Motor neuron (in vitro differentiated cells): ENCODE data around the gene SLC35B3. TPM values are rescaled to one million over a fixed set of nuclear protein-coding genes. Genes with fewer than 3 reads are reported as not detected.
"Not testable (repeated sequence)": the region's sequence is repeated elsewhere in the genome, so short reads cannot be mapped to it uniquely, and the experiment has no call there.

Experiments
- ATAC-seq, 8 experiments: fragments of 200-7000 bp; cut with Tn5 transposase; replicated peaks in 6 of 8; 2 replicates each; pipeline ENCODE4 v1.8.0; 2021; ENCODE audit warnings: mild to moderate bottlenecking in 8 of 8, moderate library complexity in 8 of 8
- H3K27ac ChIP-seq, 2 donors: fragments of 250-450 bp; sonication (Bioruptor Pico); 2 replicates each; pipeline ENCODE4 v1.9.0; 2021; ENCODE audit warnings: antibody characterized with exemption in 2 of 2, mild to moderate bottlenecking in 2 of 2, moderate library complexity in 1 of 2
- H3K4me1 ChIP-seq, 2 donors: fragments of 250-450 bp; sonication (Bioruptor Pico); replicated peaks in 1 of 2; 2 replicates each; pipeline ENCODE4 v1.6.1; 2021; ENCODE audit warnings: antibody characterized with exemption in 2 of 2, mild to moderate bottlenecking in 2 of 2, moderate library complexity in 1 of 2
- H3K4me3 ChIP-seq, 5 donors: fragments of 250-450 bp; sonication (Bioruptor Pico); 2 replicates each; pipeline ENCODE4 v1.9.0; 2021; ENCODE audit warnings: antibody characterized with exemption in 5 of 5, mild to moderate bottlenecking in 5 of 5, moderate library complexity in 4 of 5
- WGBS, 10 experiments: fragments of 450-650 bp; shearing (Covaris generic); methylation state at CpG; one replicate each; pipeline ENCODE4 v1.0.0; 2022; 5-methylcytosine and 5-hydroxymethylcytosine counted together
- in situ Hi-C, 9 experiments: fragments of 400-800 bp; cut with MboI; loops; one replicate each; pipeline ENCODE4 v1.15.0; 2021; ENCODE audit warnings: low sequenced_read_pairs in 9 of 9, low pct_unique_long_range_greater_than_20kb in 2 of 9; ENCODE audit not compliant: unreplicated experiment in 9 of 9
- total RNA-seq, 8 experiments: library from RNA; unstranded; fragments of 300-600 nt; gene quantifications; 2 replicates each; pipeline versions ENCODE4 v1.2.3 to v1.2.4, GENCODE V29; 2022

Gene SLC35B3
- total RNA-seq, 8 experiments from 2014 or later: 9.3 to 27.3 (median 15.0) TPM

GRCh38 chr6:8439601-8440268 lies 4.4 kb upstream of the SLC35B3 start:
- 0 to 100% (median 42%) methylated on average over 1 to 2 of the region's 2 CpGs; no CpG with 5 or more reads in 2 of the 10 experiments for WGBS, 10 experiments

GRCh38 chr6:8437813-8438212 lies 2.5 kb upstream of the SLC35B3 start:
- Histone ChIP-seq H3K27ac (no peak overlapping the region), H3K4me1 (peaks cover 7 to 23% of the 10 kb centered on the region in 2 donors), H3K4me3 (no peak overlapping the region)
- in situ Hi-C loops: no loop called here
- WGBS, 10 experiments: 82% methylated on average over 1 of the region's 1 CpG; no CpG with 5 or more reads in 9 of the 10 experiments
- ATAC-seq: no peak

More at GRCh38 chr6:8439601-8440268, 4.4 kb upstream of the SLC35B3 start:
- in situ Hi-C loops: no loop called here
- Histone ChIP-seq H3K4me1 (peaks cover 5 to 10% of the 10 kb centered on the region in 2 donors), H3K4me3 (no peak overlapping the region), H3K27ac (no peak overlapping the region)
- no peak for ATAC-seq

DNA sequence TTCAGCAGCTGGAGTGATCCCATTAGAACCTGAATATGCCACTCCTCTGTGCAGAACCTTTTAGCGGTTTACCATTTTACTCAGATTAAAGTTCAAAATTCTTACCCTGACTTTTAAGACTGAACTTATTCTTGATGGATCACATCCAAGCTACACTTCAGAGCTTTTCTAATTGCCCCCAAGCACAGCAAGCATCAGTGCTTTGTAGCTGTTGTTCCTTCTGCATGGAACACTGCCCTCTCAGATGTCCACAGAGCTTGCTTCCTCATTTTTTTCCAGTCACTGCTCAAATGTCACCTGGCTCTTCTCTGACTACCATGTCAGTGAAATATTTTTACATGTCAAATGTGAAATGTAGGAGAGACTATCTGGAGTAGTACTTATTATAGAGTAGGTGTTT lies 1.6 kb upstream of the SLC35B3 start:
- WGBS, 10 experiments: 67 to 100% (median 100%) methylated on average over 1 of the region's 1 CpG; no CpG with 5 or more reads in 4 of the 10 experiments
- in situ Hi-C loops: no loop called here

DNA sequence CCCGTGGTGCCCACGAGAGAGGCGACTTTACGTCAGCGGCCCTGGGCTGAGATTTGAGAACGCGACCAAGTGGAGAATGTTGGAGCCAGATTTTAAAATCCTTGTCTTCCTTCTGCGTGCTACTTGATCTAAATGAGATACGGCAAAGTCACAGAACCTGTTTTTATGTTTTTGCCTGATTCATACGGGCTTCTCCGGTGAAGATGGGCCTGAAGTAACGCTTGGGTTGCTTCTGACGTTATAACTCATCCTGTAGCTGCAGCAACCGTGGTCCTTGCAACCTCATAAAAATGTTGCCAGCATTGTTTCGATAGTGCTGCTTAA lies 462 bp upstream of the SLC35B3 start:
- in situ Hi-C loops: no loop called here
- H3K4me3 ChIP-seq: peak overlapping the region; percentile 63 to 95 (median 71)
- peak in 4 of 8 experiments; percentile 1 to 56 (median 2) for ATAC-seq
- H3K4me1 ChIP-seq: peaks cover 7 to 25% of the 10 kb centered on the region in 2 donors
- peak overlapping the region; percentile 85 to 87 for H3K27ac ChIP-seq
- WGBS, 10 experiments: 33 to 100% (median 60%) methylated on average over 1 to 10 of the region's 15 CpGs; no CpG with 5 or more reads in 1 of the 10 experiments

More for the DNA sequence above, 1.6 kb upstream of the SLC35B3 start:
- Histone ChIP-seq H3K4me3 (no peak overlapping the region), H3K27ac (no peak overlapping the region), H3K4me1 (peaks cover 7 to 25% of the 10 kb centered on the region in 2 donors)
- no peak for ATAC-seq

GRCh38 chr6:8434727-8435092 lies 635 bp downstream of the SLC35B3 start:
- 0 to 67% (median 3%) methylated on average over 1 to 8 of the region's 8 CpGs for WGBS, 10 experiments
- peaks cover 7 to 25% of the 10 kb centered on the region in 2 donors for H3K4me1 ChIP-seq
- H3K27ac ChIP-seq: peak overlapping the region; percentile 85 to 87
- in situ Hi-C loops: no loop called here
- H3K4me3 ChIP-seq: peak overlapping the region; percentile 63 to 95 (median 71)
- peak in 2 of 8 experiments; percentile 3 to 12 for ATAC-seq

GRCh38 chr6:8432614-8433013 lies 2.7 kb downstream of the SLC35B3 start:
- H3K4me1 ChIP-seq: peaks cover 7 to 25% of the 10 kb centered on the region in 2 donors
- WGBS, 10 experiments: 89 to 100% (median 100%) methylated on average over 1 to 2 of the region's 2 CpGs; no CpG with 5 or more reads in 5 of the 10 experiments
- no peak overlapping the region for H3K27ac ChIP-seq
- in situ Hi-C loops: no loop called here
- no peak for ATAC-seq
- peak overlapping the region in 2 of 5 donors; percentile 9 to 95 for H3K4me3 ChIP-seq

DNA sequence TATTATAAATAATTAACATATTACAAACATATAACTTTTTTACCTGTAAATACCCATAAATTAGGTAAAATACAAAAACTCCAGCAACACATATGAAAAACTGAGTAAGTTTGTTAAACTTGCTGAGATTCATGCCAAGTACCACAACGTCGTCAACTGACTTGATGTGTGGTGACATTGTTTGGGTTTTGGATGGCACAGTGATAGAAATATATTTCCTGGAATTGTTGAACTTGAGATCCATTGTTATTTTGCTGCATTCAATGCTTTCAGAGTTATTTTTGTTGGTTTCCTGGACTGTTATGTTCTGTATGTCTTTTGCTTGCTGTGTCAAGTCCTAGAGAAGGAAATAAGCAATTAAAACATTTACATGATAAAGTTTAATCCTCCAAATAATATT lies 5.5 kb downstream of the SLC35B3 start:
- Histone ChIP-seq H3K4me3 (no peak overlapping the region), H3K4me1 (peaks cover 3 to 15% of the 10 kb centered on the region in 2 donors), H3K27ac (no peak overlapping the region)
- WGBS, 10 experiments: 29 to 100% (median 96%) methylated on average over 1 to 2 of the region's 2 CpGs; no CpG with 5 or more reads in 2 of the 10 experiments
- in situ Hi-C loops: no loop called here
- no peak for ATAC-seq

GRCh38 chr6:8426544-8426943 lies 8.8 kb downstream of the SLC35B3 start:
- ATAC-seq: not testable (repeated sequence)

GRCh38 chr6:8420031-8420588 lies 15.2 kb downstream of the SLC35B3 start:
- WGBS, 10 experiments: 46 to 100% (median 85%) methylated on average over 1 to 3 of the region's 3 CpGs
- in situ Hi-C loops: no loop called here
- H3K4me1 ChIP-seq: no peaks in the 10 kb centered on the region
- ATAC-seq: no peak
- no peak overlapping the region for H3K27ac ChIP-seq
- H3K4me3 ChIP-seq: no peak overlapping the region

More at GRCh38 chr6:8426544-8426943, 8.8 kb downstream of the SLC35B3 start:
- H3K4me3 ChIP-seq, H3K27ac ChIP-seq, H3K4me1 ChIP-seq, in situ Hi-C loops: not testable (repeated sequence)
- WGBS, 10 experiments: 71 to 100% (median 97%) methylated on average over 1 to 2 of the region's 2 CpGs; no CpG with 5 or more reads in 4 of the 10 experiments

DNA sequence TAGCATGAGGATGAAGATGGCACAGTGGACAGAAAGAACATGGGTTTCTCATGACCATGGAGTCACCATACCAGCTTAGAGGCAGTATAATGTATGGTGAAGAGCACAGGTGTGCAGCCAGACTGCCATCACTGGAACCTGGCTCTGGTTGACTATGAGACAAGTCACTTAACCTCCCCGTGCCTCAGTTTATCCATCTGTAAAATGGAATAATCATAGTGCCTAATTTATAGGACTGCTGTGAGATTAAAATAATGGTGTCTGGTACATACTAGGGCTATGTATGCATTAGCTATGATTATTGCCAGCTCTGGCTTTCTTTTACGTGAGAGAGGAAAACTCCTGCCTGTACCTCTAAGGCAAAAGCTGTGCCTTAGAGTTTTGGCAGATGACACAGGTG lies 19.4 kb downstream of the SLC35B3 start:
- Histone ChIP-seq H3K4me1 (no peaks in the 10 kb centered on the region), H3K4me3 (no peak overlapping the region), H3K27ac (no peak overlapping the region)
- in situ Hi-C loops: no loop called here
- 83 to 100% (median 100%) methylated on average over 1 to 2 of the region's 2 CpGs; no CpG with 5 or more reads in 1 of the 10 experiments for WGBS, 10 experiments
- ATAC-seq: no peak

- no peak overlapping the region for H3K27ac ChIP-seq
- in situ Hi-C loops: no loop called here
- H3K4me1 ChIP-seq: no peaks in the 10 kb centered on the region
- ATAC-seq: no peak
- no peak overlapping the region for H3K4me3 ChIP-seq
- 42 to 100% (median 82%) methylated on average over 2 to 3 of the region's 3 CpGs; no CpG with 5 or more reads in 1 of the 10 experiments for WGBS, 10 experiments
These were observed 20.1 kb downstream of the SLC35B3 start for GRCh38 chr6:8415280-8415679.

GRCh38 chr6:8414844-8415243 lies 20.5 kb downstream of the SLC35B3 start:
- no peak for ATAC-seq
- no peak overlapping the region for H3K27ac ChIP-seq
- H3K4me3 ChIP-seq: no peak overlapping the region
- H3K4me1 ChIP-seq: no peaks in the 10 kb centered on the region
- 79 to 100% (median 94%) methylated on average over 1 to 3 of the region's 3 CpGs; no CpG with 5 or more reads in 1 of the 10 experiments for WGBS, 10 experiments
- in situ Hi-C loops: no loop called here

DNA sequence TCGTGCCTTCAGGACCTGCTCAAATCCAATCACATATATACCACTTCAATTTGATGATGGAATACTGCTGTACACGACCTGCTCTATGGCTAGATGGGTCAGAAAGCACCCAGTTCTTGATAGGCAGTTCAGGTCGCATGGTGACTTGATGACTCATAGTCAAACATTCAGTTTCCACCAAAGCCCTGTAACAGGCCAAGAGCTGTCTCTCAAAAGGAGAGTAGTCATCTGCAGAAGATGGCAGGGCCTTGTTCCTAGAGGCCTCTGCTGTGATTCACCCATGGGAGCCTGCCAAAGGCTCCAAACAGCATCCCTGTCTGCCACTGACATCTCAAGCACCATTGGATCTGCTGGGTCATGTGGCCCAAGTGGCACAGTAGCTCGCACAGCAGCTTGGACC lies 29.4 kb downstream of the SLC35B3 start:
- H3K4me3 ChIP-seq, in situ Hi-C loops, H3K27ac ChIP-seq, ATAC-seq, H3K4me1 ChIP-seq: not testable (repeated sequence)
- WGBS, 10 experiments: 17 to 100% (median 67%) methylated on average over 1 to 3 of the region's 4 CpGs; no CpG with 5 or more reads in 3 of the 10 experiments
